Endodermal cell (in vitro differentiated cells): Measurements from ENCODE around the gene SPRED2. TPM values are rescaled to one million over a fixed set of nuclear protein-coding genes. Genes with fewer than 3 reads are reported as not detected.

Experiments used
- DNase-seq: peaks from one replicate; pipeline ENCODE4 v3.0.0-alpha.2; 2017
- H3K27ac ChIP-seq: 2 replicates; pipeline ENCODE4 v1.5.1; 2013; ENCODE audit warnings: mild to moderate bottlenecking, low read depth, low read length, moderate library complexity
- H3K27me3 ChIP-seq: 2 replicates; pipeline ENCODE4 v1.6.1; 2013; ENCODE audit warnings: mild to moderate bottlenecking, low read length, moderate library complexity; ENCODE audit not compliant: insufficient read depth, control insufficient read depth, poor library complexity, severe bottlenecking
- H3K36me3 ChIP-seq: 2 replicates; pipeline ENCODE4 v1.7.0; 2013; ENCODE audit warnings: mild to moderate bottlenecking, low read length, moderate library complexity; ENCODE audit not compliant: control insufficient read depth, insufficient read depth
- H3K4me1 ChIP-seq: one replicate; pipeline ENCODE4 v1.7.0; 2013; ENCODE audit warnings: low read length; ENCODE audit not compliant: control insufficient read depth, insufficient read depth
- H3K4me3 ChIP-seq: 2 replicates; pipeline ENCODE4 v1.5.1; 2013; ENCODE audit warnings: mild to moderate bottlenecking, low read length, moderate library complexity
- H3K9ac ChIP-seq: 2 replicates; pipeline ENCODE4 v1.6.1; 2013; ENCODE audit warnings: mild to moderate bottlenecking, low read length, moderate library complexity; ENCODE audit not compliant: poor library complexity, severe bottlenecking; ENCODE audit errors: extremely low read depth
- H3K9me3 ChIP-seq: 2 replicates; pipeline ENCODE4 v1.6.1; 2013; ENCODE audit warnings: mild to moderate bottlenecking, low read length, moderate library complexity; ENCODE audit not compliant: control insufficient read depth
- H3K27ac Mint-ChIP-seq: 2 replicates; pipeline ENCODE4 v1.8.0; 2020; ENCODE audit warnings: mixed read lengths
- H3K27me3 Mint-ChIP-seq: 2 replicates; pipeline ENCODE4 v1.8.0; 2021; ENCODE audit warnings: mild to moderate bottlenecking, mixed read lengths; ENCODE audit not compliant: insufficient read depth
- H3K36me3 Mint-ChIP-seq: 2 replicates; pipeline ENCODE4 v1.8.0; 2020; ENCODE audit warnings: low read depth, mixed read lengths
- H3K4me1 Mint-ChIP-seq: 2 replicates; pipeline ENCODE4 v1.8.0; 2020; ENCODE audit warnings: mixed read lengths
- H3K4me3 Mint-ChIP-seq: 2 replicates; pipeline ENCODE4 v1.8.0; 2020; ENCODE audit warnings: mild to moderate bottlenecking, moderate library complexity, mixed read lengths
- H3K9me3 Mint-ChIP-seq: 2 replicates; pipeline ENCODE4 v1.8.0; 2020; ENCODE audit warnings: mild to moderate bottlenecking, mixed read lengths
- CTCF ChIP-seq: fragments of 200-600 bp; sonication (generic); conservative IDR thresholded peaks from 2 replicates; pipeline ENCODE4 v1.5.0; 2021; ENCODE audit warnings: antibody characterized with exemption, mild to moderate bottlenecking
- WGBS, 2 experiments: methylation state at CpG; one replicate each; pipeline versions ENCODE4 v1.1.5 to v1.1.7; 2013; ENCODE audit warnings: missing lambda C conversion rate in 2 of 2, mixed read lengths in 1 of 2; ENCODE audit not compliant: insufficient coverage in 1 of 2, insufficient read length in 1 of 2; 5-methylcytosine and 5-hydroxymethylcytosine counted together
- total RNA-seq, 2 donors: library from RNA; stranded (reverse); fragmentation: NEBNext Ultra II Directional in 1 of 2; extraction: Animal tissue kit (Norgen Biotek cat#: 25700) in 1 of 2; gene quantifications; 2 replicates in 1 of 2; 3 replicates in 1 of 2; pipeline ENCODE4 v1.2.1, GENCODE V29; 2021

The SPRED2 gene
- total RNA-seq, 2 donors from 2014 or later = 60.3 to 70.1 TPM

GRCh38 chr2:65351948-65352595 is 80.3 kb downstream of the SPRED2 start:
- H3K9me3 Mint-ChIP-seq = no peaks in the 10 kb centered on the region
- H3K4me1 Mint-ChIP-seq = peaks cover 47% of the 10 kb centered on the region
- Histone ChIP-seq H3K4me1 (peaks cover 31% of the 10 kb centered on the region), H3K27ac (no peak overlapping the region), H3K36me3 (no peaks in the 10 kb centered on the region), H3K4me3 (no peak overlapping the region), H3K9ac (no peak overlapping the region), H3K9me3 (no peaks in the 10 kb centered on the region), H3K27me3 (no peaks in the 10 kb centered on the region)
- DNase-seq = no peak
- no peak for TF ChIP-seq CTCF
- peaks cover 7% of the 10 kb centered on the region for H3K36me3 Mint-ChIP-seq
- 92 to 95% methylated on average over 8 to 9 of the region's 9 CpGs for WGBS, 2 experiments
- no peaks in the 10 kb centered on the region for H3K27me3 Mint-ChIP-seq
- H3K4me3 Mint-ChIP-seq = no peak overlapping the region
- peak overlapping the region; percentile 2 for H3K27ac Mint-ChIP-seq

GRCh38 chr2:65351234-65351947 is 81.0 kb downstream of the SPRED2 start:
- Histone ChIP-seq H3K27me3 (no peaks in the 10 kb centered on the region), H3K9me3 (no peaks in the 10 kb centered on the region), H3K27ac (peak overlapping the region; percentile 21), H3K4me1 (peaks cover 31% of the 10 kb centered on the region), H3K4me3 (no peak overlapping the region), H3K36me3 (no peaks in the 10 kb centered on the region), H3K9ac (no peak overlapping the region)
- no peaks in the 10 kb centered on the region for H3K27me3 Mint-ChIP-seq
- no peaks in the 10 kb centered on the region for H3K9me3 Mint-ChIP-seq
- DNase-seq = peak; percentile 58
- WGBS, 2 experiments = 66 to 80% methylated on average over 6 to 7 of the region's 10 CpGs
- peaks cover 7% of the 10 kb centered on the region for H3K36me3 Mint-ChIP-seq
- no peak overlapping the region for H3K4me3 Mint-ChIP-seq
- H3K4me1 Mint-ChIP-seq = peaks cover 44% of the 10 kb centered on the region
- peak overlapping the region; percentile 74 for H3K27ac Mint-ChIP-seq
- no peak for TF ChIP-seq CTCF

GRCh38 chr2:65350651-65351056 is 81.7 kb downstream of the SPRED2 start:
- no peaks in the 10 kb centered on the region for H3K9me3 Mint-ChIP-seq
- WGBS, 2 experiments = 39 to 54% methylated on average over 6 of the region's 6 CpGs
- peak; percentile 72 for TF ChIP-seq CTCF
- H3K4me3 Mint-ChIP-seq = peak overlapping the region; percentile 2
- peak overlapping the region; percentile 18 for H3K9ac ChIP-seq
- peaks cover 7% of the 10 kb centered on the region for H3K36me3 Mint-ChIP-seq
- H3K27me3 Mint-ChIP-seq = no peaks in the 10 kb centered on the region
- H3K4me3 ChIP-seq = peak overlapping the region; percentile 54
- H3K27ac Mint-ChIP-seq = peak overlapping the region; percentile 38
- H3K27me3 ChIP-seq = no peaks in the 10 kb centered on the region
- H3K36me3 ChIP-seq = no peaks in the 10 kb centered on the region
- peak; percentile 73 for DNase-seq
- H3K4me1 Mint-ChIP-seq = peaks cover 44% of the 10 kb centered on the region
- peak overlapping the region; percentile 52 for H3K27ac ChIP-seq
- peaks cover 31% of the 10 kb centered on the region for H3K4me1 ChIP-seq
- no peaks in the 10 kb centered on the region for H3K9me3 ChIP-seq
